Fibroblast of the aortic adventitia (primary cell): ENCODE measurements around the gene ZCWPW2. TPM values are rescaled to one million over a fixed set of nuclear protein-coding genes. Genes with fewer than 3 reads are reported as not detected.
A peak's percentile ranks its signal among the peaks of the same experiment; 100 is the strongest.

ENCODE experiments used
- DNase-seq: peaks from one replicate; pipeline ENCODE4 v3.0.0-alpha.2; 2010; ENCODE audit warnings: low read depth
- H3K4me3 ChIP-seq: 2 replicates; pipeline ENCODE4 v1.5.1; 2011; ENCODE audit warnings: low read depth, mild to moderate bottlenecking, control low read depth, low read length, moderate library complexity
- CTCF ChIP-seq: IDR thresholded peaks from 2 replicates; pipeline ENCODE4 v1.5.1; 2011; ENCODE audit warnings: mild to moderate bottlenecking, low read length, control low read depth, inconsistent platforms; ENCODE audit not compliant: insufficient read depth
- total RNA-seq: library from RNA; depleted of rRNA; stranded (reverse); fragments of >200 nt; gene quantifications from 2 replicates; pipeline ENCODE4 v1.2.3, GENCODE V29; 2012; ENCODE audit warnings: low replicate concordance

Gene ZCWPW2
- total RNA-seq, 1 donor: 1.2 TPM

DNA sequence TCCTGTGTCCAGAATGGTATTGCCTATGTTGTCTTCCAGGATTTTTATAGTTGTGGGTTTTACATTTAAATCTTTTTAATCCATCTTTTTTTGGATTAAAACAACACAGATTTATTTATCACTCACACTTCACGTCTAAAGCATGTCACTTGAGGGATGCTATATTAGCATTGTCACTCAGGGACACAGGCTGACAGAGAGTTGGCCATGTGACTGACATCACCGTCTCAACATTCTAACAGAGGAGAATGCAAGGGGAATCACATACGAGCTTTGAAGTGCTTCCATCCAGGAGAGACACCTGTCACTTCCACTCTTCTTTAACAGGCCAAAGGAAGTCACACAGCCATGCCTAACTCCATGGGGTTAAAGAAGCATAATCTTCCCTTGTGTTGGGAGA is 204.7 kb downstream of the ZCWPW2 start:
- no peak for TF ChIP-seq CTCF
- no peak overlapping the region for H3K4me3 ChIP-seq
- DNase-seq: no peak

DNA sequence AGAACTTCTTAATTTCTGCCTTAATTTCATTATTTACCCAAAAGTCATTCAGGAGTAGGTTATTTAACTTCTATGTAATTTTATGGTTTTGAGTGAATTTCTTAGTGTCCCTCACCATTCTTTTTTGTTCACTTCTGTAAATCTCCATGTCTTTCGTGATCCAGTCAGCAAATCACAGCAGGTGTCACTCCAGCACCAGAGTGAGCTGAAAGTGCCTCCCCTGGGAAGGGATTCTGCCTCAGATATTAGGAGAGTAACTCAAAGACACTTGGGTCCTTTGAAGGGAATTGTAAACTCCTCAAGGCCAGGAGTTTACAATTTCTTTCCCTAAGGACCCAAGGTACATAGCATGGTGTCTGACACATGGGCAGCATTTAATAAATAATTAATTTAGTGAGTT is 207.7 kb downstream of the ZCWPW2 start:
- no peak overlapping the region for H3K4me3 ChIP-seq
- TF ChIP-seq CTCF: no peak
- no peak for DNase-seq

- TF ChIP-seq CTCF: no peak
- no peak for DNase-seq
- H3K4me3 ChIP-seq: no peak overlapping the region
Measured at GRCh38 chr3:28564211-28564610, 215.7 kb downstream of the ZCWPW2 start.

GRCh38 chr3:28569357-28569756 is 220.8 kb downstream of the ZCWPW2 start:
- H3K4me3 ChIP-seq: no peak overlapping the region
- TF ChIP-seq CTCF: no peak
- no peak for DNase-seq

- no peak for TF ChIP-seq CTCF
- DNase-seq: no peak
- H3K4me3 ChIP-seq: no peak overlapping the region
Measured at GRCh38 chr3:28574036-28574435, 225.5 kb downstream of the ZCWPW2 start.

DNA sequence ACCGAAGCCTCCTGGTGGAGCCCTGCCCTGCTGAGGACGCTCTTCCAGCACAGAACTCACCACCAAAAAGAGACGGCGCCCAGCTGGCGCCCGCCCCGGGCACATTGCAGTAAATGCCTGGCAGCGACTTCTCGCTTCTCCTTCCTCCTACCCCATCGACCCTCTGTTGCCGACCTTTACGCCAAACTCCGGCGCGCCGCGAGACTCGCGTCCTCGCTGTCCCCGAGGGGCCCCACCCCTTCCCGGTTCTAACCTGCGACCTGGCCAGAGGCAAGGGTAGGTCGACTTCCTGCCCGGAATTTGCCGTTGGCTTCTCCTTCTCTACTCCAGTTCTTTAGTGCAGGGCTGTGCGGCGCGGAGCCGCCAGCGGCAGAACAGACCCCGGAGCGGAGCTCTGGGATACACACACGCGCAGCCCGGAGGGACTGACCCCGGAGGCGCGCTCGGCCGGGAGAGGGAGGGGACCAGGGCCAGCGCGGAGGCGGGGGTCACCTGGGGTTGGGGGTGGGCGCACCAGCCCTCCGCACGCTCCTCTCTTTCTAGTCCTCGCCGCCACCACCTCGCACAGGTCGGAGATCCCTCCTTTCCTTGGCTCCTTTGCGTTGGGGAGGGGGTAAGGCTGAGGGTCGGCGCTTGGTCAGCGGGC is 226.7 kb downstream of the ZCWPW2 start:
- peak overlapping the region; percentile 17 for H3K4me3 ChIP-seq
- no peak for DNase-seq

More for the DNA sequence above, 226.7 kb downstream of the ZCWPW2 start:
- no peak for TF ChIP-seq CTCF

Other genes with a start within 250 kb of the ZCWPW2 start
- gene CMC1, start 107.1 kb upstream of the ZCWPW2 start, total RNA-seq: 2.5 and 8.5 TPM in 2 replicates
- gene AZI2, start 103 bp downstream of the ZCWPW2 start, total RNA-seq: 82.0 and 108 TPM in 2 replicates